Keratinocyte (primary cell): ENCODE measurements around the gene C1QTNF5. TPM values are rescaled to one million over a fixed set of nuclear protein-coding genes. Genes with fewer than 3 reads are reported as not detected.

Experiments used
- DNase-seq: peaks from one replicate; pipeline ENCODE4 v3.0.0-alpha.2; 2011; ENCODE audit warnings: low read depth, missing footprints, low spot score
- FAIRE-seq: peaks from 2 replicates; lab custom pipeline; 2011; peaks lifted over from hg19 to GRCh38; lab: Jason Lieb, UNC
- H2AFZ ChIP-seq: 2 replicates; pipeline ENCODE4 v1.6.0; 2012; ENCODE audit warnings: low read length, control low read depth, inconsistent platforms; ENCODE audit not compliant: control insufficient read depth
- H3K27ac ChIP-seq: 2 replicates; pipeline ENCODE4 v1.5.1; 2011; ENCODE audit warnings: low read length; ENCODE audit not compliant: control insufficient read depth, insufficient read depth
- H3K27me3 ChIP-seq: 3 replicates; pipeline ENCODE4 v1.6.0; 2011; ENCODE audit warnings: low read length; ENCODE audit not compliant: control insufficient read depth, insufficient read depth; ENCODE audit errors: extremely low read depth
- H3K36me3 ChIP-seq, 2 experiments: 2 replicates in 1 of 2; 3 replicates in 1 of 2; pipeline ENCODE4 v1.5.1; 2011; ENCODE audit warnings: low read length in 2 of 2, mild to moderate bottlenecking in 1 of 2; ENCODE audit not compliant: control insufficient read depth in 2 of 2, insufficient read depth in 2 of 2; ENCODE audit errors: extremely low read depth in 1 of 2
- H3K4me1 ChIP-seq: 3 replicates; pipeline ENCODE4 v1.5.1; 2011; ENCODE audit warnings: low read length; ENCODE audit not compliant: control insufficient read depth, insufficient read depth; ENCODE audit errors: extremely low read depth
- H3K4me2 ChIP-seq: 3 replicates; pipeline ENCODE4 v1.6.0; 2011; ENCODE audit warnings: low read depth, low read length; ENCODE audit not compliant: control insufficient read depth, insufficient read depth; ENCODE audit errors: extremely low read depth
- H3K4me3 ChIP-seq, 3 experiments: fragments of 200-600 bp in 1 of 3; sonication (generic) in 1 of 3; 2 replicates in 2 of 3; 3 replicates in 1 of 3; pipeline ENCODE4 v1.5.1; 2011 to 2016; ENCODE audit warnings: low read length in 3 of 3, mild to moderate bottlenecking in 3 of 3, control low read depth in 2 of 3, inconsistent platforms in 1 of 3, low read depth in 1 of 3, mixed read lengths in 1 of 3, mixed run types in 1 of 3, moderate library complexity in 1 of 3; ENCODE audit not compliant: control insufficient read depth in 2 of 3, insufficient read depth in 2 of 3; ENCODE audit errors: extremely low read depth in 1 of 3
- H3K79me2 ChIP-seq: 2 replicates; pipeline ENCODE4 v1.6.0; 2012; ENCODE audit warnings: low read length; ENCODE audit not compliant: control insufficient read depth, insufficient read depth
- H3K9ac ChIP-seq: 3 replicates; pipeline ENCODE4 v1.6.0; 2011; ENCODE audit warnings: low read length; ENCODE audit not compliant: control insufficient read depth, insufficient read depth; ENCODE audit errors: extremely low read depth
- H3K9me1 ChIP-seq: 3 replicates; pipeline ENCODE4 v1.6.0; 2011; ENCODE audit warnings: low read length; ENCODE audit not compliant: control insufficient read depth, insufficient read depth; ENCODE audit errors: extremely low read depth
- H3K9me3 ChIP-seq: 2 replicates; pipeline ENCODE4 v1.5.1; 2012; ENCODE audit warnings: low read depth, low read length; ENCODE audit not compliant: control insufficient read depth
- H4K20me1 ChIP-seq: 3 replicates; pipeline ENCODE4 v1.6.0; 2011; ENCODE audit warnings: low read length; ENCODE audit not compliant: control insufficient read depth, insufficient read depth; ENCODE audit errors: extremely low read depth
- CTCF ChIP-seq, 3 experiments: IDR thresholded peaks in 1 of 3; conservative IDR thresholded peaks in 1 of 3; optimal IDR thresholded peaks in 1 of 3; 2 replicates in 2 of 3; 3 replicates in 1 of 3; pipeline versions ENCODE3 to v1.5.1; 2011; ENCODE audit warnings: low read length in 3 of 3, mild to moderate bottlenecking in 3 of 3, moderate library complexity in 2 of 3, control low read depth in 1 of 3, inconsistent platforms in 1 of 3; ENCODE audit not compliant: insufficient read depth in 2 of 3; ENCODE audit errors: extremely low read depth in 1 of 3
- EZH2 ChIP-seq: IDR thresholded peaks from one replicate; pipeline ENCODE4 v1.6.1; 2012; ENCODE audit warnings: inconsistent platforms, mild to moderate bottlenecking, low read length, moderate library complexity
- dilution Hi-C: fragments of 300-500 bp; cut with MboI; formaldehyde crosslinking; loops from one replicate; pipeline ENCODE4 v1.7.0; 2020; ENCODE audit warnings: low sequenced_read_pairs; ENCODE audit not compliant: extremely low pct_ligation_motif_present
- polyA minus RNA-seq, 3 experiments: library from RNA; depleted of rRNA, polyadenylated mRNA; stranded (reverse); fragments of >200 nt; gene quantifications; 1 replicate in 1 of 3; 2 replicates in 1 of 3; 3 replicates in 1 of 3; pipeline ENCODE4 v1.2.3, GENCODE V29; 2011
- polyA plus RNA-seq, 5 experiments: library from polyadenylated mRNA; depleted of rRNA in 3 of 5; stranded (reverse) in 3 of 5; stranded (forward) in 1 of 5; unstranded in 1 of 5; fragments of >200 nt; gene quantifications; 1 replicate in 1 of 5; 2 replicates in 3 of 5; 3 replicates in 1 of 5; pipeline versions ENCODE4 v1.2.1 to v1.2.3, GENCODE V29; 2011 to 2012; ENCODE audit warnings: missing spikeins in 2 of 5, low read depth in 1 of 5, low replicate concordance in 1 of 5

Gene C1QTNF5
- polyA plus RNA-seq, result 0.04 TPM in 1 of 3 replicates, not detected in the others
- polyA plus RNA-seq (2011; ENCODE audit: low read depth), result not detected
- 0.06 TPM in 1 of 2 replicates, not detected in the other for polyA plus RNA-seq (2011; cell fraction: cytosol; rRNA removed)
- polyA plus RNA-seq (2011; cell fraction: nucleus; rRNA removed), result not detected in 2 replicates
- polyA plus RNA-seq (2012; ENCODE audit: low replicate concordance), result not detected in 2 replicates
- not detected in 3 replicates for polyA minus RNA-seq
- not detected for polyA minus RNA-seq (2011; cell fraction: cytosol; rRNA and poly(A)+ RNA removed)
- not detected in 2 replicates for polyA minus RNA-seq (2011; cell fraction: nucleus; rRNA and poly(A)+ RNA removed)

DNA sequence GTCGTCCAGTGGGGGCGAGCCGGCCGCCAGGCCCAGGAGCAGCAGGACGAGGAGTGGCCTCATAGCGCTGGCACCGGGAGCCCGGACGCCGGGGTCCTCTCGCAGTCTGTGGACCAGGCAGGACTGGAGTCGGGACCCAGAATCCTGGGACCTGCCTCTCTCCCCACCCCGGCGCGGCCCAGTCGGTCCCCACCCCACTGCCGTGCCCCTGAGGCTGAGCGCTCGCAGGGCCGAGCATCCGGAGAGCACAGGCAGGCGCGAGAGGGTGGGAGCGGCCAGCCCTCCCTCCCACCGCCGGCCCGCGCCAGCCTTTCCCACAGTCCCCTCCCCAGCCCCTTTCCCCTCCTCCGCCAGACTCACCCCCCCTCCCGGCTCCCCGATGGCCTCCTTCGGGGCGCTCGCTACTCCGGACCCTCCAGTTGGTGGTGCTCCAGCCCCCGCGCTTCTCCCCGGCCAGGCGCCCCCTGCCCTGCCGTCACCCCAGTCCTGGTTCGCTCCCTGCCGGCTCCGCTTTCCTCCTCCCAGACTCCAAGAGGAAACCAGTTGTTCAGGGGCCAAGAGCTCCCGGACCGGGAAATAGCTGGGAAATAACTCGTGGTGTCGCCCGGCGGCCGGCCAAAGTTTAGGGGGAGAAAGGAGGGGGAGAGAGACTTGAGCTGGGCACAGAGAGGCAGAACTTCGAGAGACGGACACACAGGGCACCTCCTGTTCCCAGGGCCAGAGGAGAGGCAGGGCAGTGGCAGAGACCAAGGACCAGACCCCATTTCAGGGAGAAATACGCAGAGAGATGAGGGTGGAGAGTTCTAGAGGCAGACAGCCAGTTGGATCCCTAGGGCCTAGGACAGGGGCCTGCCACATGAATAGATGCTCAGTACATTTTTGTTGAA lies at the start of gene C1QTNF5:
Gene C1QTNF5 (minus strand): TSS at position 549 of the 887 bp plus-strand sequence. CDS start 486 bp downstream, at position 63.
- Histone ChIP-seq H3K36me3 (peaks cover 4 to 14% of the 10 kb centered on the region in 2 experiments), H3K9ac (no peak within 1 kb of the TSS), H3K4me1 (peaks cover 7% of the 10 kb centered on the region), H3K9me3 (no peaks in the 10 kb centered on the region), H3K4me2 (peak within 1 kb of the TSS; percentile 58), H3K27ac (no peak within 1 kb of the TSS), H4K20me1 (peaks cover 3% of the 10 kb centered on the region), H3K27me3 (peaks cover 43% of the 10 kb centered on the region), H3K4me3 (peak within 1 kb of the TSS in 2 of 3 experiments; percentile 10 to 18), H3K79me2 (peaks cover 16% of the 10 kb centered on the region), H2AFZ (no peak within 1 kb of the TSS), H3K9me1 (no peaks in the 10 kb centered on the region)
- dilution Hi-C loops, result no loop called here
- TF ChIP-seq CTCF (optimal IDR thresholded peaks at IDR 0.05 in 1 of 3, IDR thresholded peaks at IDR 0.05 in 1 of 3, conservative IDR thresholded peaks at IDR 0.05 in 1 of 3; ENCODE audit: extremely low read depth in 1 of 3, insufficient read depth in 2 of 3, low read length in 3 of 3) (no peak), EZH2 (no peak)
- no peak for DNase-seq
- no peak for FAIRE-seq

GRCh38 chr11:119389611-119390254 lies 49.0 kb upstream of the C1QTNF5 start:
- Histone ChIP-seq H3K27ac (no peak overlapping the region), H4K20me1 (no peaks in the 10 kb centered on the region), H3K79me2 (no peaks in the 10 kb centered on the region), H3K4me2 (no peak overlapping the region), H3K27me3 (no peaks in the 10 kb centered on the region), H3K4me3 (no peak overlapping the region), H3K36me3 (no peaks in the 10 kb centered on the region), H3K9me1 (no peaks in the 10 kb centered on the region), H3K9ac (no peak overlapping the region), H2AFZ (no peak overlapping the region), H3K4me1 (no peaks in the 10 kb centered on the region), H3K9me3 (no peaks in the 10 kb centered on the region)
- DNase-seq (no peak), FAIRE-seq (no peak)
- dilution Hi-C loops, result no loop called here
- peak; percentile 40 to 63 (median 49) for TF ChIP-seq CTCF (optimal IDR thresholded peaks at IDR 0.05 in 1 of 3, IDR thresholded peaks at IDR 0.05 in 1 of 3, conservative IDR thresholded peaks at IDR 0.05 in 1 of 3; ENCODE audit: extremely low read depth in 1 of 3, insufficient read depth in 2 of 3, low read length in 3 of 3)
- no peak for TF ChIP-seq EZH2
